Stimulated activated CD4-positive, alpha-beta T cell treated with anti-CD3 and anti-CD28 coated beads, Interleukin-1b, Interleukin-23, amount 100 ng/mL, for 48 hours (primary cell): ENCODE results near the gene HLA-F.

Source experiments
- DNase-seq: peaks from one replicate; pipeline ENCODE4 v3.0.0-alpha.2; 2020

The HLA-F gene

DNA sequence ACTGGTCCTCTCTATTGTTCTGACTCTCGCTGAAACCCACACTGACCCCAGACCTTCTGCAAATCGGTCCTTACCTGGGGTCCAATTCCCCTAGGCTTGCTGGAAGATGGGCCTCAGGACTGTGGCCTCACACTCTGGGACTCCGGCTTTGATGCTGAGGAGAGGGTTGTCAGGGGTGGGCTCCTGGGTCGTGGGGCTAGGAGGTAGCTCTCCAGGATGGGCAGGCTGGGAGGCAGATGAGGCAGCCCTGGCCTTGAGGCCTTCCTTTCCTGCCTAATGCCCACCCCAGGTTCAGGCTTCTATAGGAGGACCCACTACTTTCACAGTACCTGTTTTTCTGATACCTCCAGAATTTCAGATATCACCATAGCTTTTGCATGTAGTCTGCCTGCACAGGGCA lies 21.4 kb downstream of the HLA-F start:
- no peak for DNase-seq

DNA sequence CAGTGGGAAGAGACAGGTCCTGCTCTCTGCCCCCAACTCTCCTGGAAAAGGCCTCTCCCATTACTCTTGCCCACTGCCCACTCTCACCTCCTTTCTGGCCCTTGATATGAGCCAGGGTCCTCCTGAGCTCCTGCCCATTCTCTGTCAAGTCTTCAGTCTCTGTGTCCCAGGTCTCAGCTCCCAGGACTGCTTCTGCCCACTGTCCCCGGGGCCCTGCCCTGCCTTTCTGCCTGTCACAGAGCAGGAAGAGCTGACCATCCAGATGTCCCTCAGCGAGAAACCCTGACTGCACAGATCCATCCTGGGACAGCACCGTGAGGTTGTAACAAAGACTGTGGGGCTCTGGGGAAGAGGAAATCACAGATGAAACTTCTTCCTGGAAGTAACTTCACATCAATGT lies 22.2 kb downstream of the HLA-F start:
- no peak for DNase-seq

GRCh38 chr6:29745855-29746449 lies 22.7 kb downstream of the HLA-F start:
- DNase-seq = no peak

- DNase-seq = no peak
Measured at GRCh38 chr6:29746846-29747687, 23.8 kb downstream of the HLA-F start.

GRCh38 chr6:29747688-29748250 lies 24.5 kb downstream of the HLA-F start:
- no peak for DNase-seq

GRCh38 chr6:29748391-29749307 lies 25.4 kb downstream of the HLA-F start:
- DNase-seq = peak; percentile 80

GRCh38 chr6:29749308-29749662 lies 26.1 kb downstream of the HLA-F start:
- no peak for DNase-seq

DNA sequence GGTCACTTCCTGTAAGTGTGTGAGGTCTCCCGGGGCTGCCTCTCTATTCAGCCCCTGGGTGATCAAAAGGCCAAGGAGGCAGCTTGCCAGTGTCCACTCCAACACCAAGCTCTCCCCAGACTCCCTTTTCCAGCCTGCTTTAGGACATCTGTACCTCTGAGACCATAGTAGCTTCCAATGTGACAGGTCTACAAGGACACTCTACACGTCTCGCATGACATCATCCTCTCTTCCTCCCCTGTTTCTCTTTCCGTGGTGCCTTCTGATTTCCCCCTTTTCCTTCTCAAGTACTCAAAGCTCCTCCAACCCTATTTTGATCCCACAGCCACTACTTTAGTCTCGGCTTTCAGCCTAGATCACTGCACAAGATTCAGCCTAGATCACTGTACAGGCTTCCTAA lies 26.4 kb downstream of the HLA-F start:
- no peak for DNase-seq

- no peak for DNase-seq
Measured at GRCh38 chr6:29750709-29751108, 27.5 kb downstream of the HLA-F start.

- no peak for DNase-seq
Measured at GRCh38 chr6:29751480-29751879, 28.2 kb downstream of the HLA-F start.

- peak; percentile 81 for DNase-seq
Measured at GRCh38 chr6:29752451-29753308, 29.4 kb downstream of the HLA-F start.

- DNase-seq = no peak
Measured at GRCh38 chr6:29753309-29753644, 30.0 kb downstream of the HLA-F start.

GRCh38 chr6:29755295-29755871 lies 32.1 kb downstream of the HLA-F start:
- no peak for DNase-seq

- DNase-seq = no peak
Measured at GRCh38 chr6:29757282-29757681, 34.0 kb downstream of the HLA-F start.

- DNase-seq = no peak
Measured at GRCh38 chr6:29757701-29758293, 34.6 kb downstream of the HLA-F start.

GRCh38 chr6:29758761-29759160 lies 35.5 kb downstream of the HLA-F start:
- no peak for DNase-seq

DNA sequence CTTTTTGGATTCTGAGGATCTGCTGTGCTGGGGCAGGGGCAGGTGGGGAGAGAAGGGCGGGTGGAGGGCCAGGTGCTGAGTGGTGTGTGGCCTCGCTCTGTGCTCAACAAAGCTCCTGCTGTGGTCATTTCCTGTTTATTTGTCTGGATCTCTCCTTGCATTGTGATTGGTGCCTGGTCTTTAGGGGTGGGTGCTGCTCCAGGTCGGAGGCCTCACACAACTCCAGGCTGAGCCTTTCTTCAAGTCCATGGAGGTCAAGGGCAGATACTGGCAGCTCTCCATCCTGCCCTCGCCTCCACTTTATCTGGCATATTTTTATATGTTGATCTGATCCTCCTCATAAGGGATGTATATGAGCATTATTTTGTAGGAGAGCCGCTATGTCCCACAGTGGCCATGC lies 36.2 kb downstream of the HLA-F start:
- DNase-seq = no peak

DNA sequence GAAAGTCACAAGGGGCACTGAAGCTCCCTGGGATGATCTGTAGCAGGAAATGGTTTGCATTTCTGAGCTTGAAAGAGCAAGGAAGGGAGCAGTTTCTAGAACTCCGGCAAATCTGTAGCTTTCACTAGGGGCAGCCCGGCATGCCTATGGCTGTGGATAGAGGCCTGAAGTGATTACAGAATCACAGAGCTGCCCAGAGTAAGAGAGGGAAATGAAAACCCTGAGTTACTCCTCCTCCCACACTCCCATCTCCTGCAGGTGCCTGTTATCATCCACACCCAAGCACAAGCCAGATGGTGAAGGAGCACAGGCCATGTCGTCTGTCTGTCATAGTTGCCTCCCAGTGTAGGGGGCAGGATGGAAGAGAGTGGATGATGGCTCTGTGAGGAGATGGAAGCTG lies 37.1 kb downstream of the HLA-F start:
- DNase-seq = no peak

DNA sequence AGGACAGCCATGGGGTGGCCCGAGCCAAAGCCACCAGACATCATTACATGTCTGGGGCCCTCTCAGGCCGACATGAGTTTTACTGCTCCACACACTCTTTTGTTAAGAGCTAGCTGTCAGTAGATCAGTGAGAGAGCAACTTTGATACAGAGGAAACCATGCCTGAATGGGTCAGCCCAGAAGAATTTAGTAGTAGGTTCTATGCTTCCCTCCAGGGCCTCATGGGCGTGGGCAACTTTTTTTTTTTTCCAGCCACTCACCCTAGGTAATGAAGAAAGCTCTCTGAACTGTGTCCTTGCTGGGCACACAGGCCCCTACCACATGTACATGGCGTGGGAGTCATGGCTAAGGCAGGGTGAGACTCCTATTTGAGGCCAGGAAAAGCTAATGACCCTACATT lies 38.8 kb downstream of the HLA-F start:
- DNase-seq = no peak

DNA sequence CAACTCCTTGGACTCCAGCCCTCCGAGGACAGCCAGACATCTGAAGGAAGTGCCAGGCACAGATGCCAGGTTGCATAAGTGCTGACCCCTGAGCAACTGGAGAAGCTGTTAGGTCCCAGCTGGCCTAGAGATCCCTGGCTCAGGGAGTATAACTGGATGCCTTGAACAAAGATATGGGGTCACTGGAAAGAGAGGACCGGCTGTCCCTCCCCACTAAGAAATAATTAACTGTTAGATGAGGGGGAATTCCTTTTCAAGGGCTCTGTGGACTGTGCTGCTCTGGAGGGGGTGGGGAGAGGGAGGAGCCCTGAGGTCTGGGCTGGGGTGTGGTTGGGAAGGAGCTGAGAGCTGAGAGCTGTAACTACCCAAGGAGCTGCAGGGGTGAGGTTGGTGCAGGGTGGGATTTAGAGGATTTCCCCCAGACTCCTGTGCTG lies 39.6 kb downstream of the HLA-F start:
- no peak for DNase-seq

- DNase-seq = peak; percentile 32
Measured at GRCh38 chr6:29763491-29764289, 40.5 kb downstream of the HLA-F start.
